ENCODE data around the gene BCL3. TPM values are rescaled to one million over a fixed set of nuclear protein-coding genes. Genes with fewer than 3 reads are reported as not detected.

BCL3 gene
- total and polyA plus RNA-seq, 4 donors, result 17.6 to 233 (median 63.8) TPM

GRCh38 chr19:44702551-44703176 lies 45.8 kb upstream of the BCL3 start:
- H3K4me3 ChIP-seq, result no peak overlapping the region
- TF ChIP-seq CTCF (IDR thresholded peaks at IDR 0.05; ENCODE audit: control extremely low read depth, extremely low read depth), result no peak
- H3K36me3 ChIP-seq (ENCODE audit: control insufficient read depth in 4 of 4, insufficient read depth in 4 of 4, low read length in 4 of 4), result no peaks in the 10 kb centered on the region
- no peak overlapping the region for H3K27ac ChIP-seq (ENCODE audit: low read depth in 1 of 2, low read length in 1 of 2)
- H3K4me1 ChIP-seq (ENCODE audit: control insufficient read depth in 5 of 5, insufficient read depth in 5 of 5, low read length in 5 of 5), result no peaks in the 10 kb centered on the region
- H3K27me3 ChIP-seq (ENCODE audit: control insufficient read depth in 3 of 3, insufficient read depth in 3 of 3, low read length in 2 of 3), result no peaks in the 10 kb centered on the region
- ATAC-seq (ENCODE audit: insufficient read depth, low FRiP score) (no peak), DNase-seq (no peak)
- no peaks in the 10 kb centered on the region for H3K9me3 ChIP-seq (ENCODE audit: control insufficient read depth in 4 of 4, insufficient read depth in 3 of 4, low read length in 3 of 4)
- whole genome bisulfite sequencing, 2 donors, result 89 to 90% methylated on average over 17 of the region's 17 CpGs
- no peak overlapping the region for H3K9ac ChIP-seq (ENCODE audit: insufficient read depth in 1 of 2, low read length in 2 of 2)

- H3K9me3 ChIP-seq (ENCODE audit: control insufficient read depth in 4 of 4, insufficient read depth in 3 of 4, low read length in 3 of 4), result no peaks in the 10 kb centered on the region
- ATAC-seq (ENCODE audit: insufficient read depth, low FRiP score) (no peak), DNase-seq (no peak)
- no peaks in the 10 kb centered on the region for H3K4me1 ChIP-seq (ENCODE audit: control insufficient read depth in 5 of 5, insufficient read depth in 5 of 5, low read length in 5 of 5)
- no peak overlapping the region for H3K4me3 ChIP-seq
- 93% methylated on average over 28 of the region's 28 CpGs for WGBS, 2 donors
- H3K36me3 ChIP-seq (ENCODE audit: control insufficient read depth in 4 of 4, insufficient read depth in 4 of 4, low read length in 4 of 4), result no peaks in the 10 kb centered on the region
- no peaks in the 10 kb centered on the region for H3K27me3 ChIP-seq (ENCODE audit: control insufficient read depth in 3 of 3, insufficient read depth in 3 of 3, low read length in 2 of 3)
- H3K9ac ChIP-seq (ENCODE audit: insufficient read depth in 1 of 2, low read length in 2 of 2), result no peak overlapping the region
- no peak for TF ChIP-seq CTCF (IDR thresholded peaks at IDR 0.05; ENCODE audit: control extremely low read depth, extremely low read depth)
- H3K27ac ChIP-seq (ENCODE audit: low read depth in 1 of 2, low read length in 1 of 2), result no peak overlapping the region
These were observed 45.0 kb upstream of the BCL3 start for GRCh38 chr19:44703336-44704078.

GRCh38 chr19:44704982-44705381 lies 43.5 kb upstream of the BCL3 start:
- Histone ChIP-seq H3K27ac (ENCODE audit: low read depth in 1 of 2, low read length in 1 of 2) (no peak overlapping the region), H3K9ac (ENCODE audit: insufficient read depth in 1 of 2, low read length in 2 of 2) (no peak overlapping the region), H3K4me3 (no peak overlapping the region), H3K4me1 (ENCODE audit: control insufficient read depth in 5 of 5, insufficient read depth in 5 of 5, low read length in 5 of 5) (no peaks in the 10 kb centered on the region), H3K27me3 (ENCODE audit: control insufficient read depth in 3 of 3, insufficient read depth in 3 of 3, low read length in 2 of 3) (no peaks in the 10 kb centered on the region), H3K9me3 (ENCODE audit: control insufficient read depth in 4 of 4, insufficient read depth in 3 of 4, low read length in 3 of 4) (no peaks in the 10 kb centered on the region), H3K36me3 (ENCODE audit: control insufficient read depth in 4 of 4, insufficient read depth in 4 of 4, low read length in 4 of 4) (no peaks in the 10 kb centered on the region)
- no peak for ATAC-seq (ENCODE audit: insufficient read depth, low FRiP score)
- no peak for TF ChIP-seq CTCF (IDR thresholded peaks at IDR 0.05; ENCODE audit: control extremely low read depth, extremely low read depth)
- WGBS, 2 donors, result 91 to 94% methylated on average over 1 of the region's 1 CpG
- no peak for DNase-seq
